Central memory CD4-positive, alpha-beta T cell (primary cell): ENCODE measurements around the gene DNMT3A.

ENCODE experiments used
- DNase-seq: peaks from one replicate; pipeline ENCODE4 v3.0.0; 2022

Gene DNMT3A

DNA sequence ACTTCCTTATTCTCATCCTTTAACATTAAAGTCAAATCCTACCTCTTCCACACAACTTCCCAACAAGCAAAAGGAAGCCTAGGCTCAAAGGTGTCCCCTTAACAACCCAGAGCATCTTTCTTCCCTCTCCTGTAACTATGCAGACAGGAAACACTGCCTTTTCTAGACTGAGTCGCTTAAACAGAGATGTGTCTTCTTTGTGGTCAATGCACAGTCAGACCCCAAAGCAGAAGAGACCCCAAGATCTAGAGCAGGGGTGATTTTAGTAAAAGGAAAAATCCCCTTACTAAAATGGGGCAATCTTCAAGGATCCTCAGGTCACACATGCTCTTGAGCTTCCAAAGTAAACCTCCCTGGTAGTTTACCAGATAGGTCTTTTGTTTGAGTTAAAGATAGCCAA, 86.8 kb downstream of the DNMT3A start:
- DNase-seq = no peak

DNA sequence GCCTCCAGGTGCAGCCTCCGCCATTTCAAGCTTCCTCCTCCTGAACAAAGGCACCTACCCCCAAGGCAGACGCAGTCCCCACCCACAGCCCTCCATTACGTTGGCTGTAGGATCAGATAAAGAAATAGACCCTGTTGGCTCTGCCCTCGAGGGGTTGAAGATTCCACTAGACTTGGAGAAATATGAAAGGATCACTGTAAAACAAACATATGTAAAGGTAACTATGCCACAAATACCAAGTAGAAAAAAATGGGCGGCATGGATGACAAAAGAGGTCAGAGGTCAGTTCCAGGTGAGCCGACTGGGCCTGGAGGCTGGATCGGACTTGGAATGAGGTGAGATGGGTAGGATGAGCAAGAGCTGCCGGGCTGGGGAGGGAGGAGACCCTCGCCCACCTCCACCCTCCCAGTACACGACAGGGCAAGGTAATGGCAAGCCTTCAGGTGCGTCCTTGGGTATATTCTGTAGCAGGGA, 88.5 kb downstream of the DNMT3A start:
- no peak for DNase-seq

DNA sequence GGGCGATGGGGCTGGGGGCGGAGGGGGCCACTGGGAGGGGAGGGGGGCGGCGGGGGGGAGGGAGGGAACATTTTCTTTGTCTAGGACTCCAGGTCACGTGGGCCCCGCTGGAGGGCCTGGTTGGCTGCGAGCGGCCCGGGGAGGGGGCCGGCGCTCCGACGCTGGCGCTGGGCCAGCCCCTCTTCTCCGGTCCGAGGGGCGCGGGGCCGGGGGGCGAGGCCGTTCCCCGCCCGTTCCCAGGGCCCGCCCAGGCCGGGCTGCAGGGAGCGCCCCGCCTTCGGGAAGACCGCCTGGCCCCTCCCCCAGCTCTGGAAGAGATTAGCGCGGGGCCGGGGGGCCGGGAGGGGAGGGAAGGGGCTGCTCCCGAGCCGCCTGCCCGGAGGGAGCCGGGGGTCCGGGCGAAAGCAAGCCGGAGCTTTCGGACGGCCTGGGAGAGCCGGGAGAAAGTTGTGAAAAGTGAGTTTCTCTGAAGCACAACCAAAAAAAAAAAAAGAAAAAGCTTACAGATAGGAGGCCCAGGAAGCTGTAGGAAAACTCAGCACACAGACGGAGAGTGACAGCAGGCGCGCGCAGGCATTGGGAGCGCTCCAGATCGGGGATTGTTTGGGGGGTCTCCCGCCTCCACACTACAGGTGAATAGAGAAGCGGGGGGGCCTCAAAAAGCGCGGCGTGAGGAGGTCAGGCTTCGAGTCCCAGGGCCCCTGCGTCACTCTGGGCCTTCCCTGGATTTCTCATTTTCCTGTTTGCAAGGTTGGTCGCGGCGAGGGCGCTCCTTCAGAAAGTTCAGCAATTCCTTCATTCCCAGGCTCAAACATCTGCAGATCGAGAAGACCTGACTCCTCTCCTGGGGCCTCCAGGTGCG, 89.2 kb downstream of the DNMT3A start:
- peak; percentile 42 for DNase-seq

DNA sequence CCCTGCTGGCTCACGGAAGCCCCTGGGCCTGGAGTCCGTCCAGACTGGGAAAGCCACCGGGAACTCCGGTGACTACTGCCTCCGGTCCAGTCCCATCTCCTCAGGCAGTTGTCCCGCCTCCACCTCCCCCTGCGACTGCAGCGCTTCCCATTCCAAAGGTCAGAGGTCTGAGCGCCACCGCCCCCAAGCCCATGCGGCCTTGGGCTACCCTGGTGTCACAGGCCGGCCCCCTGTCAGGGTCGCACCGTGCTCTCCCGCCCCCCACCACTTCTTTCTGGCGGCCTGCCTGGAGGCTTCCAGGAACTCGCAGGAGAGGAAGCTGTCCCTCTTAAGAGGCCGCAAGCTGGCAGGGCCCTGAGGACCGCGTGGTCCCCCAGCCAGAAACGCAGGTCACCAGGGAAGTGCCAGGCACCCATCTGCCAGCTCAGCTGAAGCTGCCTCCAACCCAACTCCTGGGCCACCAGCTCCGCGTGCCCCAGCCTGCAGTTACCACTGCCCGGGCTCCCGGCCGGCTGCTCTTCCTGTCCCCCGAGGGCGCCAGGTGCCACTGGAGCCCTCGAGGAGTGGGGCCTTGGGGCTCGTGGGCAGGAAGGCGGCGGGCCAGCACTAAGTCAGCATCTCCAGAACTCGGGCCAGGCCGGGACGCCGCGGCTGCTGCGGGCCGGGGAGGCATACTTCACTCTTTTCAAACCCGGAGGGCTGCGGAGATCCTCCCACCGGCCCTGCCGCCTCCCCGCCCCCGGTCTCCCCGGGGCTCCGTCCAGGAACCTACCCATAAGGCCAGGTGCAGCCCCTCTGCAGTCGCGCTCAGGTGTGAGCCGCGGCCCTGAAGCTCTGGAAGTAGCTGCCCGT, 90.1 kb downstream of the DNMT3A start:
- DNase-seq = peak; percentile 39

DNA sequence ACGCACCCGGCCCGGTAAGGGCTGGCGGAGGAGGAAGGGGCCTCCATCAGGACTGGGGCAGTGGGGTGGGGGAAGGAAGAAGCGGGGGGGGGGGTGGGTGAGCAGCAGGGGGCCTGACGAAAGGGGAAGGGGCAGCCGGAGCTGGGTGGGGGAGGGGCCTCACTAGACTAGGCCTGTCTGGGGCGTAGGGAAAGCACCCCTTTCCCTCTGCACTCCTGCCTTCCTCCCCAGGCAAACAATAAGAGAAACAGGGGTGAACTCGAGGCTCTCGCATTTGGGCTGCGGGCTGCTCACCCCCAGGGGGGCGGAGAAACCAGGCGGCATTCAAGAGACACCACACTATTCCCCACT, 90.7 kb downstream of the DNMT3A start:
- no peak for DNase-seq

DNA sequence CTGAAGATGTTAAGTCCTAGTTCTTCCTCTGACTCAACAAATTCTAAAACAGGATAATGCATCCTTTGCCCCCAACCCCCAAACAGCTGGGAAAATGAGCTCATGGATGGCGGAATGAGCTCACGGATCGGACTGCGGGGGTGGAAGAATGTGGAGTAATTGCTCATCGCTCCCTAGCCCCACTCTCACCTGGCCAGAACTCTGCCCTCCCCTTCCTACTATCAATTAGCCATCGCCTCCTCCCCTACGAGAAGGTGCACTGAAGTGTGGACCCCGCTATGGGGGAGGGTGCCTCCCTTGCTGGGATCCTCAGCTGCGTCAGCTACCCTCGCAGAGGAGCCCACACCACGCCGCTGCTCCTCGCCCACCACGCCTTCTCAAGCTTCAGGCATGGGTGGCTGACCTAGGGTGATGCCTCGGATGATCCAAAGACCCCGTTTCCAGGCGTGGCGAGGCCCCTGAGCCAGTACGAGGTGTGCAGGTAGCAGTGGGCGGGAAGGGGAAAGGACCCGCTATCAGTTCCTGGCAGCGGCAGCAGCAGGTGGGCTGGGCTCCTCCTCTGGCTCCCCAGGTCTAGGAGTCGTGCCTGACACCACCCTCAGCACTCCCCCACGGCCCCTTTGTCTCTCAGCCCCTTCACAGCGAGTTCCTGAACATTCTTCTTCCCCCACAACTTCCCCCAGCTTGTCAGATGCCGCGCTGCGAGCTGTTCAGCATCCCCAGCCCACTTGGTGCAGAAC, 91.2 kb downstream of the DNMT3A start:
- no peak for DNase-seq

DNA sequence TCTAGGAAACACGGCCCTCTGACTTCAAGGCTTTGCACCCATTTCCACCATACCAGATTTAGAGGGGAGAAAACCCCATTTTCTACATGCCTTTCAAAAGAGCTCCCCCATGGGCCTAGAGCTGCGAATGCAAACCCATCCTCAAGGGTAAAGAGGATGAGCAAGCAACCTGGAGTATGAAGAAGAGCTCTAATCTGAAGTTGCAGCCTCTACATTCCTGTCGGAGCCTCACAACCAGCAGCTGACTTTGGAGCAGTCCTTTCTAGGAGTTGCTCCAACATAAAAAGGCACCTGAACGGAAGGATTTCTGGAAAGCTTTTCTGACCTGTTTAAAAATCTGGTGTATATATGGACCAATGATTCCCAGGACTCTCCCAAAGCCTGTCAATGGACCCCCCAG, 91.9 kb downstream of the DNMT3A start:
- DNase-seq = no peak

DNA sequence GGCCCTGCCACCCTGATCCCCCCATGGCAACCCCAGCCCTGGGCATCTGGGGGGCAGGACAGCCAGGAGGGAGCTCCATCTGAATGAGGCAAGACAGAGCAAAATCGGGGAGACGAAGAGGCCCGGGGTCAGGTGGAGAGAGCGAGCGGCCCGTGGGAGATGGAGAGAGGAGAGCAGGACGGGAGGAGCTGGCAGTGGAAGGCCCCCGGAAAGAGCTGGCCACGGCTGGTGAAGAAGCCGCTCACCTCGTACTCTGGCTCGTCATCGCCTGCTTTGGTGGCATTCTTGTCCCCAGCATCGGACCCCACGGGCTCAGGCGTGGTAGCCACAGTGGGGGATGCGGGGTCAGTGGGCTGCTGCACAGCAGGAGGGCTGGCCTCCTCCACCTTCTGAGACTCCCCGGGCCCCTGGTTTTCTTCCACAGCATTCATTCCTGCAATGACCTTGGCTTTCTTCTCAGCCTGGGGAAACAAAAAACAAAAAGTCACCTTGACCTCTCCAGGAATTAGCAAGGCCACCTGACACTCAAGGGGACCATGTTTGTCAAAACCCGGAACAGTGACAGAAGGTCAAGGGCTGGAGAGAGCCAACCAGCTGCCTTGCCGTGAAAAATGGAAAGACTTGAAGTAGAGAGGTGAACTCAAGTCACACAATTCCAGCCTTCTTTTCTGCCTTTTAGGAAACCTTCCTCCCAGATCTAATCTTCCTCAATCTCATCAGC, 93.8 kb downstream of the DNMT3A start:
- no peak for DNase-seq

DNA sequence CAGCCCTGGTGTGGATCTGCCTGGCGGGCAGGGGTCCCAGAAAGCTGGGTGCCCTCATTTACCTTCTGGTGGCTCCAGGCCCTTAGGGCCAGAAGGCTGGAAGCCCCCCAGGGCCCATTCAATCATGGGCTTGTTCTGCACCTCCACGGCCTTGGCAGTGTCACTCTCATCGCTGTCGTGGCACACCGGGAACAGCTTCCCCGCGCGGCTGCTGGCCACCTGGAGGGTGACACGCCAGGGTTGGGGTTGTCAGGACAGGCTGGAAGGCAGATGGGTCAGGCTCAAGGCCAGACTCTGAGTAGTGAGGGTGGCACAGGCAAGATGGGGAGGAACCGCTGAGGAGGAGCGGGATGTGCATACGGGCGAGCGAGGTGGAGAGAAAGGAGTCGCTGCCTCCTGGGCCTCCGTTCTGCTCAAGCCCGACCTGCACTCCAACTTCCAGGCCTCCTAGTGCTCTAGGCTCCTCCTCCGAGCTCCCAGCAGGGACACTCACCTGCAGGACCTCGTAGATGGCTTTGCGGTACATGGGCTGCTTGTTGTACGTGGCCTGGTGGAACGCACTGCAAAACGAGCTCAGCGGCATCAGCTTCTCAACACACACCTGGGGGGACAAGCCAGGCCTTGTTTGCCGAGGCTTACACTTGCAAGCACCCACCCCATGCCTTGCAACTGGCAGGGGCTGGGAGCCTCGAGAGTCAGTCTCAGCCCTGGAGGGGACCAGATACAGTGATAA, 95.0 kb downstream of the DNMT3A start:
- no peak for DNase-seq

DNA sequence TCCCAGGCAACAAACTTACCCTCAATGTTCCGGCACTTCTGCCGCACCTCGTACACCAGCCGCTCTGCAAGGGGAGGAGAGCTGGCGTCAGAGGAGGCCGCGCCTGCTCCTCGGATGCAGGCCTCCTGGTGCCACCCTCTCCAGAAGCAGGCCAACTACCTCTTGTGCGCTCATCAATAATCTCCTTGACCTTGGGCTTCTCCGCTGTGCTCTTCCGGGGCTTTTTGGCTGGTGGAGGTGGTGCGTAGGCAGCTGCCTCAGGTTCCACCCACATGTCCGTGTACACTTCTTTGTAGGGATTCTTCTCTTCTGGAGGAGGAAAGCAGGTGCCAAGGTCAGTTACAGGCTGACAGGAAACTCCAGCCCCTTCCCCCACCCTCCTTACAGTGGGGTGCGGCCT, 95.7 kb downstream of the DNMT3A start:
- no peak for DNase-seq

DNA sequence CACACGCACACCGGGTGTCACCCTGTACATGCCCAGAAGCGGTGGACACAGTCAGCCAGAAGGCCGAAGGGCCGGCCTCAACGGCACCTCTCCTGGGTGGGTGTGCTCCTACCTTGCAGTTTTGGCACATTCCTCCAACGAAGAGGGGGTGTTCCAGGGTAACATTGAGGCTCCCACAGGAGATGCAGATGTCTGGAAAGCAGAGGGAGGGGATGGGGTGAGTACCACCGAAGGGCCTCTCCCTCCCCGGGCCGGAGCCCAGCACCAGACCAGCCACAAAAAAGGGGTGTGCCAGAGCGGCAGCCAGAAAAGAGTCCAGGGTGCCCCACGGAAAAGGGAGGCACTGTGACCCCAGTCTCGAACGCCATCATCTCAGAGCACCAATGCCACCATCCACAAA, 96.6 kb downstream of the DNMT3A start:
- no peak for DNase-seq

DNA sequence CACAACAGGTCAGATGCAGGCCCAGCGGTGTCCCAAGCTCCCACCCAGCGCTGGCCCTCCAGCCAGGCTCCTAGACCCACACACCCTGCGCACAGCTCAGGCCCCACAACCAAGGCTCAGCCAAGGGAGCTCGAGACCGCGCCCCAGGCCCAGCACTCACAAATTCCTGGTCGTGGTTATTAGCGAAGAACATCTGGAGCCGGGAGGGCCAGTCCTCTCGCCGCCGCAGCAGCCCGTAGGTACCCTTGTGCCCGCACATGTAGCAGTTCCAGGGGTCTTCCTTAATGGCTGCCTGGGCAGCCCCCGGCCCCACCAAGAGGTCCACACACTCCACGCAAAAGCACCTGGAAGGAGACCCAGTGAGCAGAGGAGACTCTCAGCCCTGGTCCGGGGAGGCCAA, 97.7 kb downstream of the DNMT3A start:
- DNase-seq = no peak

DNA sequence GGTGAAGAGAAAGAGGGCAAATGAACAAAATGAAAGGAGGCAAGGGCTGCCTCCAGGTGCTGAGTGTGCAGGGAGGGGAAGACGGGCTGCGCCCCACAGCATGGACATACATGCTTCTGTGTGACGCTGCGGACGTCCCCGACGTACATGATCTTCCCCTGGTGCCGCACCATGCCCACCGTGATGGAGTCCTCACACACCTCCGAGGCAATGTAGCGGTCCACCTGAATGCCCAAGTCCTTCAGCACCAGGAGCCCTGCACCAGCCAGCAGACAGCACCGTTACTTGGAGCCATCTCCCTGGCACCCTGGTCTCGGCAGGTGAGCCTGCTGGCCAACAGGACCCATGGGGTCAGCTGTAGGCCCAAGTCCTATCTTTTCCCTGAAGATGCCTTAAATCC, 100.3 kb downstream of the DNMT3A start:
- no peak for DNase-seq

DNA sequence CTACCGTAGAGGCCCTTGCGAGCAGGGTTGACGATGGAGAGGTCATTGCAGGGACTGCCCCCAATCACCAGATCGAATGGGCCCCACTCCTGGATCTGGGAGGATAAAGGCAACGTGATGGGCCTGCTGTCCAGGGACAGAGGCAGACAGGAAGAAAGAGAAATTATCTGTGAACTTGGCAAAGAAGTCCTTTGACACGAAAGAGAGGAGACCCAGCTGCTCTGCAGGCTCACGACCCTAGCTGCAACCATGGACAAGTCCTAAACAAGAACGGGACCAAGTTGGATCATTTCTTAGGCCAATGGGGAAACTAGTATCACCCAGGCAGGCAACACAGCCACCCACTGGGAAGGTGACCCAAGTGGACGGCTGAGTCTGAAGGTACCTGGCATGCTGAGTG, 101.1 kb downstream of the DNMT3A start:
- no peak for DNase-seq

DNA sequence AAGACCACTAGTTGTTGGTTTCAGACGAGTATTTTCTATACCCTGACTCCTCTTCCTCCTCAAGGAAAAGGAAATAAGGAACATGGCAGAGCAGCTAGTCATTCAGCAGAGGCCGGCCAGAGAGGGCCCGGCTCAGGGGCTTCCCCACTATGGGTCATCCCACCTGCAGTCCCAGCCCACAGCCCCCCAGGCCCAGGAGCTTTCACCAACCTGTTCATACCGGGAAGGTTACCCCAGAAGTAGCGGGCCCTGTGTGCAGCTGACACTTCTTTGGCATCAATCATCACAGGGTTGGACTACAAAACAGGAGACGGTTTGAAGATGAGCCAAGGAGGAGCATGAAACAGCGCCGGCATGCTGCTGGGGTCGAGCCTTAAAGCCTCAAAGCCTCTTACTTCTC, 102.8 kb downstream of the DNMT3A start:
- no peak for DNase-seq

DNA sequence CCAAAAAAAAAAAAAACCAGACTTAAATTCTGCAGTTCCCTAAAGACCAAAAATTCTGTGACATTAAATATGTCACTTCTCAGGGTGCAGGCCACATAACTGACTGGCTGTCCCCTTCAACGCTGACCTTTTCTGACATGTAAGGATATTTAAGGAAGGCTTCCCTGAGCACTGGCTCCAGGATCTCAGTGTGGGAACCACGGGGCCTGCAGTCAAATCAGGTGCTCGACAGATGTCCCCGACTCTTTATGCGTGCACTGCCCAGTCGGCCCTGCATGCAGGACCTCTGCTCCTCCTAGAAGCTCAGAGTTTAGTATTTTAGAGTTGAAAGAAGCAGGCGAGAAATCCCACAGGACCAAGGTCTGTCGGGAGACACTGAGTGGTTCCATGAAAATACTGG, 104.0 kb downstream of the DNMT3A start:
- no peak for DNase-seq

DNA sequence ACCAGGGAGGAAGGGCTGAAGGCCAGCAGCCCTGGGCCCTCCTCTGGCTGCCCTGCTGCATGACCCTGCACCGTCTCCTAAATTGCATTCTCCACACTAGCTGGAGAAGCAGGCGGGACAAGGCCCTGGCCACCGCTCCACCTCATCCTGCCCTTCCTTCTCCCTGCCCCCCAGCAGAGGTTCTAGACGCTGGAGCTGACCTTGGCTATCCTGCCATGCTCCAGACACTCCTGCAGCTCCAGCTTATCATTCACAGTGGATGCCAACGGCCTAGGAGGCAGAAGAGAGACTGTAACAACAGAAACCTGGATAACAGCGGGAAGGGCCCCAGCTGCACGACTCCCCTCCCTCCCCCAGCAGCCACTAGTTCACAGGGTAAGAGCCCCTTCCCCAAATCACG, 105.0 kb downstream of the DNMT3A start:
- DNase-seq = no peak

DNA sequence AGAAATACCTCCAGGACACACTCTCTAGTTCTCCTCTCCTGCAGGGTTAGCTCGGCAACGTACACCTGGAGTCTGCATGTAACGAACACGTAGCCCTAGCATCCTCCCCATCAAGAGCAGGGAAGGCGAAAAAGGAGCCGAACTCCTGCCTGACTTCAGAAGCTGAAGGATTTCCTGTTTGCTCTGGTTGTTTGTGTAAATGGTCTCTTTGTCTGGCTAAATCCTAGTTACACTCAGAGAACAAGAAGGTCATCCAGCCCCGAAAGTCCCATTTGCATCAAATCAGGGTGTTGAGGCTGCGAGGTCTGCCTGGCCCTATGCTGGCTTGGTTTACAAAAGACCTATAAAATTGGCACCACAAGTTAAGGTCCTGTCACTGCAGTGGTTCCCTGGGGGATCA, 107.0 kb downstream of the DNMT3A start:
- DNase-seq = no peak

DNA sequence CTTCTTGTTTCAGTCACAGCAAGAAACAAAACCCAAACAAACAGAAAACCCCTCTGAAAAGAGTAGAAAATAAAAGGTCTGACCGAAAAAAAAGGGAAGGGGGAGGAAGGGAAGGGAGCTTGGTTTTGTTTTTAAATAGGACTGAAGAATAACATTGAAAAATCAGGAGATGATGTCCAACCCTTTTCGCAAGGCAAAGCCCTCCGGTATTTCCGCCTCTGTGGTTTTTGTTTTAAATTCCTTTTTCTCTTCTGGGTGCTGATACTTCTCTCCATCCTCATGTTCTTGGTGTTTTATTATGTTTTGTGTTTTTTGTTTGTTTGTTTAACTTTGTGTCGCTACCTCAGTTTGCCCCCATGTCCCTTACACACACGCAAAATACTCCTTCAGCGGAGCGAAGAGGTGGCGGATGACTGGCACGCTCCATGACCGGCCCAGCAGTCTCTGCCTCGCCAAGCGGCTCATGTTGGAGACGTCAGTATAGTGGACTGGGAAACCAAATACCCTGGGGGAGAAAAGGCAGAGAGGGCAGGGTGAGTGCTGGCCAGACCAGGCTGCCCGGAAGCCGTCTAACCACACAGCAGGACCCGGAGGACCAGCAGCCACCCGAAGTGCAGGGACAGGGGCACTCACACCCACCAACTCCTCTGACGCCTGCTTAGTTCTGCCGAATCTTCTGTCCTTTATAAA, 107.7 kb downstream of the DNMT3A start:
- DNase-seq = no peak

DNA sequence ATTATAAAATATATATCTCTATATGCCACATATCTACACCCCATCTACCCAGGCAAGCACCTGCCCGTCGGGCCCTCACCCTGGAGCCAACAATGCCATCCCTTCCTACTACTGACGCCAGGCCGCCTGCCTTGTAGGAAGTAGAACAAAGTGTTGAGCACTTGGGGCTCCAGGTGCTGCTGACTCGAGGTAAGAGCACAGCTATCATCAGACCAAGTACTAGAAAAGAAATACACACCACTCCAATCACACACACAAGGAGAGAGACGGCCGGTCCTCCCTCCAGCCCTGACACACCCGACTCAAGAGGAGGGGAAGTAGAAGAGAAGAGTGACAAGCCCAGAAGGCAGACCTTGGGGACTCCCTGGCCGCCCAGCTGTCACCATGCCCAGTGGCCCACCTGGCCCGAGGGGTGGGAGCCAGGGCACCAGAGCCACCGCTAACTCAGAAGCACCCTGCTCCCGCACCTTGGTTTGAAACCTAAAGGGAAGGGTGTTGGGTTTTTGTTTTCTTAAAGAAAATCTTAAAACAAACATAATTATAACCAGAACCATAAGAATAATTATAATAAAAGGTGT, 109.4 kb downstream of the DNMT3A start:
- no peak for DNase-seq

DNA sequence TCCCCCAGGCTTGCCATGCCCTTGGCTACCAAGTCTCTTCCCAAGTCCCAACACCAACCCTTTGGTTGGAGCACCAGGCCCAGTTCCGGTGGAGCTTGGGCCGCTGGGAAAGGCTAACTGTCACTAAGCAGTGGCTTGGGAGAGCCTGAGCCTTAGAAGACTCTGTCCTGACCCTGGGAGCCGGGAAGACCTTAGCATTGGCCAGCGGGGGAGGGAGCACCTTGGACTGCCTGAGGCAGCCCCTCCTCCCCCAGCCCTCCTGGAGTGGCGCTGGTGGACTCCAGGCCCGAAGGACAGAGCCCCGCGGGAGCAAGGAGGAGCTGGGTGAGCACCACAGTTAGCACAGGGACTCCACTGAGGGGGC, 110.8 kb downstream of the DNMT3A start:
- no peak for DNase-seq
